Neural progenitor cell (in vitro differentiated cells): Measurements from ENCODE around the gene ZNF511. TPM values are rescaled to one million over a fixed set of nuclear protein-coding genes. Genes with fewer than 3 reads are reported as not detected.

ENCODE experiments used
- DNase-seq: peaks from one replicate; pipeline ENCODE4 v3.0.0-alpha.2; 2016; ENCODE audit warnings: low spot score
- H2AFZ ChIP-seq: fragments of 200-600 bp; sonication (generic); replicated peaks from 2 replicates; pipeline ENCODE4 v1.6.1; 2016; ENCODE audit warnings: antibody characterized with exemption
- H3F3A ChIP-seq: fragments of 200-600 bp; sonication (generic); 2 replicates; pipeline ENCODE4 v1.6.1; 2016; ENCODE audit warnings: antibody characterized with exemption, low read depth
- H3K27ac ChIP-seq: fragments of 200-600 bp; sonication (generic); 2 replicates; pipeline ENCODE4 v1.5.1; 2016; ENCODE audit warnings: mild to moderate bottlenecking
- H3K27me3 ChIP-seq: fragments of 200-600 bp; sonication (generic); 2 replicates; pipeline ENCODE4 v1.6.1; 2016; ENCODE audit warnings: mild to moderate bottlenecking, moderate library complexity
- H3K36me3 ChIP-seq: fragments of 200-600 bp; sonication (generic); 2 replicates; pipeline ENCODE4 v1.5.1; 2016
- H3K4me1 ChIP-seq: fragments of 200-600 bp; sonication (generic); 2 replicates; pipeline ENCODE4 v1.6.1; 2016; ENCODE audit warnings: mixed run types
- H3K4me2 ChIP-seq: fragments of 200-600 bp; sonication (generic); 2 replicates; pipeline ENCODE4 v1.6.1; 2016
- H3K4me3 ChIP-seq: fragments of 200-600 bp; sonication (generic); 2 replicates; pipeline ENCODE4 v1.5.1; 2016
- H3K79me2 ChIP-seq: fragments of 200-600 bp; sonication (generic); 2 replicates; pipeline ENCODE4 v1.6.1; 2016; ENCODE audit warnings: low read depth
- H3K9ac ChIP-seq: fragments of 200-600 bp; sonication (generic); 2 replicates; pipeline ENCODE4 v1.6.1; 2016
- H3K9me3 ChIP-seq: fragments of 200-600 bp; sonication (generic); 2 replicates; pipeline ENCODE4 v1.5.1; 2016; ENCODE audit warnings: low read depth
- H4K20me1 ChIP-seq: fragments of 200-600 bp; sonication (generic); 2 replicates; pipeline ENCODE4 v1.6.1; 2016; ENCODE audit warnings: low read depth
- H3K27ac Mint-ChIP-seq: 3 replicates; pipeline ENCODE4 v1.8.0; 2021; ENCODE audit warnings: mixed read lengths
- H3K27me3 Mint-ChIP-seq: 2 replicates; pipeline ENCODE4 v1.8.0; 2022; ENCODE audit warnings: low read depth, mild to moderate bottlenecking, inconsistent platforms, moderate library complexity, mixed read lengths; ENCODE audit not compliant: insufficient read depth
- H3K36me3 Mint-ChIP-seq: 3 replicates; pipeline ENCODE4 v1.8.0; 2021; ENCODE audit warnings: mixed read lengths
- H3K4me1 Mint-ChIP-seq: 3 replicates; pipeline ENCODE4 v1.8.0; 2021; ENCODE audit warnings: mixed read lengths
- H3K4me3 Mint-ChIP-seq: 3 replicates; pipeline ENCODE4 v1.8.0; 2021; ENCODE audit warnings: mild to moderate bottlenecking, moderate library complexity, mixed read lengths
- H3K9me3 Mint-ChIP-seq: 3 replicates; pipeline ENCODE4 v1.8.0; 2020; ENCODE audit warnings: mixed read lengths
- EZH2 ChIP-seq: fragments of 200-600 bp; sonication (generic); IDR thresholded peaks from 2 replicates; pipeline ENCODE4 v1.6.1; 2017; ENCODE audit warnings: antibody characterized with exemption, mild to moderate bottlenecking, moderate library complexity
- EZH2phosphoT487 ChIP-seq: fragments of 200-600 bp; sonication (generic); IDR thresholded peaks from 2 replicates; pipeline ENCODE4 v1.6.1; 2017; ENCODE audit warnings: antibody characterized with exemption
- total RNA-seq: library from RNA; depleted of rRNA; stranded (reverse); fragments of >200 nt; gene quantifications from 2 replicates; pipeline ENCODE4 v1.2.3, GENCODE V29; 2015; ENCODE audit warnings: low replicate concordance
- TF ChIP-seq, protein P1 (sequence below): fragments of 200-600 bp; sonication (generic); IDR thresholded peaks from 2 replicates; pipeline ENCODE4 v1.5.1; 2017; ENCODE audit warnings: antibody characterized with exemption, mild to moderate bottlenecking

The ZNF511 gene
- total RNA-seq, 1 donor from 2014 or later: 44.4 TPM

DNA sequence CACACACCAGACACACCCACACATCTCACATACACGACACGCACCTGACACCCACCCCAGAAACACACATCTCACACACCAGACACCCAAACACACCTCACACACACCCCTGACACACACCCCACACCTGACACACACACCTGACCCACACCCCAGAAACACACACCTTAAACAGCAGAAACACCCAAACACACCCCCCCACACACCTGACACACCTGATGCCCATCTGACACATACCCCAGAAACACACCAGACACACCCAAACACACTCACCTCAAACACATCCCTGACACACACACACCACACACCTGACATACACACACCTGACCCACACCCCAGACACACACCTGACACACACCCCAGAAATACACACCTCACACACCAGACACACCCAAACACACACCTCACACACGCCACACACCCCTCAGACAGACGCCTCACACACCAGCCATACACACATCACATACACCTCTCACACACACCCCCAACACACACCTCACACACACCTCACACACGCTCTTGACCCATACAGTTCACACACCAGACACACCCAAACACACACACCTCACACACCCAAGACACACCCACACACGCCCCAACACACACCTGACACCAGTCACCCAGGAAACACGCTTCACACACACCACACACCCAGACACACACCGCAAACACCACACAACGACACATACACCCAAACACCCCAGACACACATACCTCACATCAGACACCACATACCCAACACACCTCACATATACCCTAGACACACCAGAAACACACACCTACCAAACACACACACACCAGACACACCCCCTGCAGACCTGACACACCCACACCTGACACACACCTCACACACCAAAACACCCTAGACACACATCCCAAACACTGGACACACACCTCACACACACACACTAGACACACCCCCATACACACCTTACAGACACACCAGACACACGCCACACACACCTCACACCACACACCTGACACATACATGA is 29.7 kb downstream of the ZNF511 start:
- Histone ChIP-seq H3K4me1 (peaks cover 10% of the 10 kb centered on the region), H3K27me3 (peaks cover 79% of the 10 kb centered on the region), H3K27ac (no peak overlapping the region), H4K20me1 (peaks cover 6% of the 10 kb centered on the region), H3K9ac (no peak overlapping the region), H3F3A (peaks cover 4% of the 10 kb centered on the region), H3K9me3 (no peaks in the 10 kb centered on the region), H3K79me2 (no peaks in the 10 kb centered on the region), H3K4me3 (no peak overlapping the region), H3K36me3 (no peaks in the 10 kb centered on the region), H3K4me2 (no peak overlapping the region), H2AFZ (no peak overlapping the region)
- Mint-ChIP-seq H3K27me3 (peaks cover 21% of the 10 kb centered on the region), H3K4me3 (no peak overlapping the region), H3K4me1 (no peaks in the 10 kb centered on the region), H3K27ac (no peak overlapping the region), H3K9me3 (peaks cover 5% of the 10 kb centered on the region), H3K36me3 (peaks cover 3% of the 10 kb centered on the region)
- no peak for TF ChIP-seq EZH2phosphoT487
- TF ChIP-seq, protein P1, sequence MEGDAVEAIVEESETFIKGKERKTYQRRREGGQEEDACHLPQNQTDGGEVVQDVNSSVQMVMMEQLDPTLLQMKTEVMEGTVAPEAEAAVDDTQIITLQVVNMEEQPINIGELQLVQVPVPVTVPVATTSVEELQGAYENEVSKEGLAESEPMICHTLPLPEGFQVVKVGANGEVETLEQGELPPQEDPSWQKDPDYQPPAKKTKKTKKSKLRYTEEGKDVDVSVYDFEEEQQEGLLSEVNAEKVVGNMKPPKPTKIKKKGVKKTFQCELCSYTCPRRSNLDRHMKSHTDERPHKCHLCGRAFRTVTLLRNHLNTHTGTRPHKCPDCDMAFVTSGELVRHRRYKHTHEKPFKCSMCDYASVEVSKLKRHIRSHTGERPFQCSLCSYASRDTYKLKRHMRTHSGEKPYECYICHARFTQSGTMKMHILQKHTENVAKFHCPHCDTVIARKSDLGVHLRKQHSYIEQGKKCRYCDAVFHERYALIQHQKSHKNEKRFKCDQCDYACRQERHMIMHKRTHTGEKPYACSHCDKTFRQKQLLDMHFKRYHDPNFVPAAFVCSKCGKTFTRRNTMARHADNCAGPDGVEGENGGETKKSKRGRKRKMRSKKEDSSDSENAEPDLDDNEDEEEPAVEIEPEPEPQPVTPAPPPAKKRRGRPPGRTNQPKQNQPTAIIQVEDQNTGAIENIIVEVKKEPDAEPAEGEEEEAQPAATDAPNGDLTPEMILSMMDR: no peak
- no peak for TF ChIP-seq EZH2
- DNase-seq: no peak

GRCh38 chr10:133339708-133340380 is 31.1 kb downstream of the ZNF511 start:
- Histone ChIP-seq H4K20me1 (peaks cover 6% of the 10 kb centered on the region), H2AFZ (no peak overlapping the region), H3K4me1 (peaks cover 10% of the 10 kb centered on the region), H3K27ac (no peak overlapping the region), H3K27me3 (peaks cover 65% of the 10 kb centered on the region), H3K79me2 (no peaks in the 10 kb centered on the region), H3F3A (peaks cover 4% of the 10 kb centered on the region), H3K36me3 (no peaks in the 10 kb centered on the region), H3K4me2 (no peak overlapping the region), H3K9ac (no peak overlapping the region), H3K9me3 (no peaks in the 10 kb centered on the region), H3K4me3 (no peak overlapping the region)
- Mint-ChIP-seq H3K4me3 (no peak overlapping the region), H3K27me3 (peaks cover 13% of the 10 kb centered on the region), H3K4me1 (no peaks in the 10 kb centered on the region), H3K27ac (no peak overlapping the region), H3K9me3 (peaks cover 5% of the 10 kb centered on the region), H3K36me3 (peaks cover 1% of the 10 kb centered on the region)
- no peak for DNase-seq
- no peak for TF ChIP-seq EZH2phosphoT487
- TF ChIP-seq EZH2: no peak
- TF ChIP-seq, protein P1: no peak

DNA sequence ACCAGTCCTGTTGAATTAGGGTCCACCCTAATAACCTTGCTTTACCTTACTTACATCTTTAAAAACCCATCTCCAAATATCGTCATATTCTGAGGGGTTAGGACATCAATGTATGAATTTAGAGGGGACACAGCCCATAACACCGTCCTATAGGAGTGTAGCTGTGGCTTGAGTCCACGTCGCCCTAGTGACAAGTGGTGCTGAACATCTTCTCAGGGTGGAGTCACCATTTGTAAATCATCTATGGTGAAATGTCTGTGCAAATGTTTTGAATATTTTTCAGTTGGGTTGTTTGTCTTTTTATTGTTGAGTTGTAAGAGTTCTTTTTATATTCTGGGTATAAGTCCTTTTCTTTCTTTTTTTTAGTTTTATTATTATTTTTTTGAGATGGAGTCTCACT is 33.3 kb downstream of the ZNF511 start:
- no peak for DNase-seq
- Histone ChIP-seq H3K4me3 (no peak overlapping the region), H3K4me1 (peaks cover under 1% of the 10 kb centered on the region), H3K36me3 (no peaks in the 10 kb centered on the region), H2AFZ (no peak overlapping the region), H4K20me1 (no peaks in the 10 kb centered on the region), H3K9me3 (no peaks in the 10 kb centered on the region), H3K4me2 (no peak overlapping the region), H3K79me2 (no peaks in the 10 kb centered on the region), H3F3A (no peaks in the 10 kb centered on the region), H3K9ac (no peak overlapping the region), H3K27ac (no peak overlapping the region), H3K27me3 (peaks cover 44% of the 10 kb centered on the region)
- TF ChIP-seq EZH2 (no peak), EZH2phosphoT487 (no peak)
- Mint-ChIP-seq H3K36me3 (peaks cover 1% of the 10 kb centered on the region), H3K9me3 (peaks cover 12% of the 10 kb centered on the region), H3K27ac (no peak overlapping the region), H3K4me1 (no peaks in the 10 kb centered on the region), H3K4me3 (no peak overlapping the region), H3K27me3 (peaks cover 14% of the 10 kb centered on the region)
